ENCODE data around the gene EIF3CL.
"Not testable (repeated sequence)": the region's sequence is repeated elsewhere in the genome, so short reads cannot be mapped to it uniquely, and the experiment has no call there.

The EIF3CL gene, protein sequence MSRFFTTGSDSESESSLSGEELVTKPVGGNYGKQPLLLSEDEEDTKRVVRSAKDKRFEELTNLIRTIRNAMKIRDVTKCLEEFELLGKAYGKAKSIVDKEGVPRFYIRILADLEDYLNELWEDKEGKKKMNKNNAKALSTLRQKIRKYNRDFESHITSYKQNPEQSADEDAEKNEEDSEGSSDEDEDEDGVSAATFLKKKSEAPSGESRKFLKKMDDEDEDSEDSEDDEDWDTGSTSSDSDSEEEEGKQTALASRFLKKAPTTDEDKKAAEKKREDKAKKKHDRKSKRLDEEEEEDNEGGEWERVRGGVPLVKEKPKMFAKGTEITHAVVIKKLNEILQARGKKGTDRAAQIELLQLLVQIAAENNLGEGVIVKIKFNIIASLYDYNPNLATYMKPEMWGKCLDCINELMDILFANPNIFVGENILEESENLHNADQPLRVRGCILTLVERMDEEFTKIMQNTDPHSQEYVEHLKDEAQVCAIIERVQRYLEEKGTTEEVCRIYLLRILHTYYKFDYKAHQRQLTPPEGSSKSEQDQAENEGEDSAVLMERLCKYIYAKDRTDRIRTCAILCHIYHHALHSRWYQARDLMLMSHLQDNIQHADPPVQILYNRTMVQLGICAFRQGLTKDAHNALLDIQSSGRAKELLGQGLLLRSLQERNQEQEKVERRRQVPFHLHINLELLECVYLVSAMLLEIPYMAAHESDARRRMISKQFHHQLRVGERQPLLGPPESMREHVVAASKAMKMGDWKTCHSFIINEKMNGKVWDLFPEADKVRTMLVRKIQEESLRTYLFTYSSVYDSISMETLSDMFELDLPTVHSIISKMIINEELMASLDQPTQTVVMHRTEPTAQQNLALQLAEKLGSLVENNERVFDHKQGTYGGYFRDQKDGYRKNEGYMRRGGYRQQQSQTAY
- total RNA-seq = 0.40 to 3.1 reads per million in 2 donors

DNA sequence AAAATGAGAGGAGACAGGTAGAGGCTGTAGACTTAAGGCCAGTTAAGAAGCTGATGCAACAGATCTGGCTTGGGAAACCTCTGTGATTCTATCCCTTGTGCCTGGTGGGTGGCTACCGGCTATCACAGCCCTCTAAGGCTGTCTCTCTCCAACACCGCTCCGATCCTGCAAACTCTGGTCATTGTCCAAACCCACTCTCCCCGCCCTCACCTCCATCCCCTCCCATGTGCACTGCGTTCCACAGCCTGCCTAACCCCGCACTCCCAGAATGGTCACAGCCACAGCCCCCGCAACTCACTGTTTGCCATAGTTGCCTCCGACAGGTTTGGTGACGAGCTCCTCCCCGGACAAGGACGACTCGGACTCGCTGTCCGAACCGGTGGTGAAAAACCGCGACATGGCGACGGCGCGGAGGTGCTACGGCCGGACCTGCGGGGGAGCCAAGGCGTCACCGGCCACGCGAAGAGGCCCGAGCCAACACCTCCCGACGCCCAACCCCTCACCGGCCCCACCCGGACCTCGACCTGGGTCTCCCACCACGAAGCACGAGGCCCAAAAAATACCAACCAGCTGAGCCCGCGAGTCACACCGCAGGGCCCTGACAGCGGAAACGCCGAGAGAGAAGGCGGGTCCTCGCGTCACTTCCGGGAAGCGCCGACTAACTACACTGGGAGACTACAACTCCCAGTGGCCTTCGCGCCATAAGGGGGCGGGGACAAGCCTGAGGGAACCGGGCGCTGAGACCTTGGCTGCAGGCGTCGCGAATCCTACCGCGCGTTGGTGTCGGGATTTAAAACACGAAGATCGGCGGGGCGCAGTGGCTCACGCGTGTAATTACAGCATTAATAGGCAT lies at the start of gene EIF3CL:
EIF3CL (minus strand) TSS at position 622 of the 853 bp plus-strand sequence; CDS start at position 399, 223 bp downstream.
- not testable (repeated sequence) for DNase-seq

DNA sequence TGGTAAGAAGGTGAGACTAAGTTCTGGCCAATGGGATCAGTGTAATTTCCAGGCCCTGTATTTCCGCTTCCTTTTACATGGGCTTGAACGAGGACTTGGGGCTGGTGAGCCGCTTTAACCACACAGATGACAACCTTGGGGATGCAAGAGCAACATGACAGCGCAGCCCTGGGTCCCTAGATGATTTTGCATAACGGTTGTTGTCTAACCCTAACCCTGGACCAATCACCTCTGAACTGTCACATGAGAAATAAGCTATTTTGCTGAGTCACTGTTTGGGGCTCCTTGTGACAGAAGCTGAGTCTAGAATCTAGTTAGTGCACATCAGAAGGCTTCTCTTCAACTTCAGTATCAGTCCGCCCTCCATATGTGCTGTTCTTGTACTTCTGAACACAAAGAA lies 43.4 kb upstream of the EIF3CL start:
- DNase-seq = not testable (repeated sequence)

DNA sequence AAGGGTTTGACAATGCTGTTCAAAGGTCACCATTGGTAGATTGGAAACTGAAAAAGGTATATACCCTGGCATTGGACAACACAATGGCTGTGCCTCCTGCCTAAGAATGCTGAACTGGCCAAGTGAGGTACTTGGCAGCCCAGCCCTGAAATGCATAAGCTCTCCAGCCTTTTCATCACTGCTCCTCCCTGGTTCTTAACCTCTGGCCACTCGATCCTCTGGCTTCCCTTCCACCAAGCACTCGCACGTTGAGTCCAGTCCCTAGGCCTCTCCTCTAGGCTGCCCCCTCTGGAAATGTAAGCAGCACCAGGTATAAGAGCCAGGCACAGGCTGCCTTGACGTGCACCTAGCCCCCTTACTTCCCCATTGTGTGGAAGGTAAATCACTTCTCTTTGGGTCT lies 42.7 kb upstream of the EIF3CL start:
- DNase-seq = not testable (repeated sequence)

DNA sequence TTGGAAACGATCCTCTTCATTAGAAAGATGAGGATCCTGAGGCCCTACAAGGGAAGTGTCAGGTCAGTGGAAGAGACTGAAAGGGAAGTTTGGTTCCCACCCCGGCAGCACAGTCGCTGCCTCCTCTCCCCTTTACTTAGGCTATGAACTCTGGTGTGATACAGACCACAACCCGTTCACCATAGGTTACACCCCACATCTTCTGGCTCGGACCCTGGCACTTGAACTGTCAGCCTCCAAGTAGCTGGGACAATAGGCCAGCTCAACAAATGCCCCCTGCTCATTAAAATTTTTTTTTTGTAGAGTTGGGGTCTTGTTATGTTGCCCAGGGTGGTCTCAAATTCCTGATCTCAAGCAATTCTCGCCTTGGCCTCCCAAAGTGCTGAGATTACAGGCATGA lies 40.3 kb upstream of the EIF3CL start:
- not testable (repeated sequence) for DNase-seq

DNA sequence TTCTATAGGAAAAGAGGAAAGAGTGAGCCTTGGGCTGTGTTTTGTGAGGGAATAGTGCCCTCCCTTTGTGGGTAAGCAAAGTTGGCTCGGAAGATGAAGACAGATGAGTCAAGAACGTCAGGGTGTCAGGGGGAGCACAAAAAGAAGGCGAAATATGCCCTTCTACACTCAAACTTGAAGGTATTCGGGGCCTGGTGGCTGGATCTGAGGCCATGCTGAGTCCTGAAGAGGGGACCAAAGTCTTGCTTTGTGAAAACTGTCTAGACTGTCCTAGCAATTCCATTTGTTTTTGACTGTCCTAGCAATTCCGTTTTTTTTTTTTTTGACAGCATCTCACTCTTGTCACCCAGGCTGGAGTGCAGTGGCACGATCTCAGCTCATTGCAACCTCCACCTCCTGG lies 35.3 kb upstream of the EIF3CL start:
- not testable (repeated sequence) for DNase-seq

DNA sequence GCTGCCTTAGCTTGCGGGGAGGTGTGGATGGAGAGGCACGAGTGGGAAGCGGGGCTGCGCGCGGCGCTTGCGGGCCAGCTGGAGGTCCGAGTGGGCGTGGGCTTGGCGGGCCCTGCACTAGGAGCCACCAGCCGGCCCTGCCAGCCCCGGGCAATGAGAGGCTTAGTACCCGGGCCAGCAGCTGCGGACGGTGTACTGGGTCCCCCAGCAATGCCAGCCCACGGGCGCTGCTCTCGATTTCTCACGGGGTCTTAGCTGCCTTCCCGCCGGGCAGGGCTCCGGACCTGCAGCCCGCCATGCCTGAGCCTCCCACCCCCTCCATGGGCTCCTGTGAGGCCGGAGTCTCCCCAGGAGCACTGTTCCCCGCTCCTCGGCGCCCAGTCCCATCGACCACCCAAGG lies 31.7 kb upstream of the EIF3CL start:
- DNase-seq = not testable (repeated sequence)

DNA sequence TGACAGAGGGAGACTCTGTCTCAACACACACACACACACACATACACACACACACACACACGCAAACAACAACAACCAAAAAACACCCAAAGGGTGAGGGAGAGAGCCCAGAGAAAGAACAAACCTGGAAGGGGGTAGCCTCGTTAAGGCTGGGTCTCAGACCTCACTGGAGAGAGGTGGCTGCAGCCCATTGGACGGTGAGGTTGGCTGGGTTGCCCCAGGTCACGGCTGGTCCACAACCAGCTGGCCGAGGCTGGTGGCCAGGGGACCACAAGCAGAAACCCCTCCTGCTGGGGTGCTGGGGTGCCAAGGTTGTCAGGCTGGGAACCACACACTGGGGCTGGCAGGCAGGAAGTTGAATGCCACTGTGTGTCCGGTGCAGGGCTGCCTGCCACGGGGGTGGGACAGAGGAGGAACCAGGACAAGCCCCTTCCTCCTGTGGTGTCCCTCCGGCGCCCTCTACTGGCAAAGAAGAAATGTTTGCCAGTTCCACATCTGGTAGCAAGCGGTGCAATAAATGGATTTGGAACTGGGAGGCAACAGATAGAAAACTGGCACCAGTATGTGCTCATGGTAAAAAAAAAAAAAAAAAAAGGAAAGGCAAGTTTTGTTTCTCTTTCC lies 22.5 kb upstream of the EIF3CL start:
- DNase-seq = not testable (repeated sequence)

DNA sequence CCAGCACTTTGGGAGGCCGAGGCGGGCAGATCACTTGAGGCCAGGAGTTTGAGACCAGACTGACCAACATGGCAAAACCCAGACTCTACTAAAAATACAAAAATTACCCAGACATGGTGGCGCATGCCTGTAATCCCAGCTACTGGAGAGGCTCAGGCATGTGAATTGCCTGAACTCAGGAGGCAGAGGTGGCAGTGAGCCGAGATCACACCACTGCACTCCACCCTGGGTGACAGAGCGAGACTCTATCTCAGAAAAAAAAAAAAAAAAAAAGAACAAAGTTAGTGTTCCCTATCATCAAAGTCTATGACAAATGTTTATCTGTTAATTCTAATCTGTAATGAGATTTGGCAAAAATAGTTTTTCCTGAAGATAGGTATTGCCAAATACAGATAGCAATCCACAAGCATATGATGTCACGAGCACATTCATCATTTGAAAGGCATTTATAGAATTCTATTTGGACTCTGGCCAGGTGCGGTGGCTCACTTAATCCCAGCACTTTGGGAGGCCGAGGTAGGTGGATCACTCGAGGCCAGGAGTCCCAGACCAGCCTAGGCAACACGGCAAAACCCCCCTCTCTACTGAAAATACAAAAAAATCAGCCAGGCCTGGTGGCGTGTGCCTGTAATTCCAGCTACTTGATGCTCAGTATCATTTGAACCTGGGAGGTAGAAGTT lies 17.6 kb upstream of the EIF3CL start:
- DNase-seq = not testable (repeated sequence)

DNA sequence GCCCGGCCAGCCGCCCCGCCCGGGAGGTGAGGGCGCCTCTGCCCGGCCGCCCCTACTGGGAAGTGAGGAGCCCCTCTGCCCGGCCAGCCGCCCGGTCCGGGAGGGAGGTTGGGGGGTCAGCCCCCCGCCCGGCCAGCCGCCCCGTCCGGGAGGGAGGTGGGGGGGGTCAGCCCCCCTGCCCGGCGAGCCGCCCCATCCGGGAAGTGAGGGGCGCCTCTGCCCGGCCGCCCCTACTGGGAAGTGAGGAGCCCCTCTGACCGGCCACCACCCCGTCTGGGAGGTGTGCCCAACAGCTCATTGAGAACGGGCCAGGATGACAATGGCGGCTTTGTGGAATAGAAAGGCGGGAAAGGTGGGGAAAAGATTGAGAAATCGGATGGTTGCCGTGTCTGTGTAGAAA lies 13.4 kb upstream of the EIF3CL start:
- not testable (repeated sequence) for DNase-seq

DNA sequence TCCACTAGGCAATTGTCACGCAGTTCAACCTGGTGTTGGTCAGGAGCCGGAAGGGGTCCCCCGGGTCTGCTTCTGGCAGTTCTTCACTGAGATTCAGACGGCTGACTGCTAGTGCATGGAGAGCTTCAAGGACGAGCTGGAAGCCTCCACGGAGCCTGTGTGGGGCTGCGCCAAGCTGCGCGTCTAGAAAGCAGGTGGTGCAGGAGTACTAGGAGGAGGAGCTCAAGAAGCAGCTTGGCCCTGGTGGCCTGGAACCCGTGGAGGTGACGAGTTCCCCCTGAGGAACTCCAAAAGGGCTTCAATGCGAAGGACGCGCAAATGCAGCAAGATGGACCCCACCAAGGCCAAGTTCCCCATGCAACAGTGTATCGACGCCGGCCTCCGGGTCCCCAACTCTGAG lies 10.9 kb upstream of the EIF3CL start:
- DNase-seq = not testable (repeated sequence)

DNA sequence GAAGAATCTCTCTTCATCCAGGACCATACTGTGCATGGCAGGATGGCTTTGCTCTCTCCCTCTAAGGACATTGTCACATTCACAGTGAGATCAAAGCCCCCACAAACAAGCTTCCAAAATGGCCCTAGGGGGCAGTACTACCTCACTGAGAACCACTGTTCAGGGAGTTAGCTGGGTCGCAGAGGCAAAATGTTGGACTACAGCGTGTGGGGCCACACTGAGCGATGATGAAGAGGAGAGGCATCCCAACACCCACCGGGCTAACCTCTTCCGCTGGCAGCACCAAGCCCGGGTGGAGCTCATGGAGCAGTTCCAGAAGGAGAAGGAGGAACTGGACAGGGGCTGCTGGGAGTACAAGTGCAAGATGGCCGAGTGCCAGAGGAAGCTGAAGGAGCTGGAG lies 9.9 kb upstream of the EIF3CL start:
- not testable (repeated sequence) for DNase-seq

DNA sequence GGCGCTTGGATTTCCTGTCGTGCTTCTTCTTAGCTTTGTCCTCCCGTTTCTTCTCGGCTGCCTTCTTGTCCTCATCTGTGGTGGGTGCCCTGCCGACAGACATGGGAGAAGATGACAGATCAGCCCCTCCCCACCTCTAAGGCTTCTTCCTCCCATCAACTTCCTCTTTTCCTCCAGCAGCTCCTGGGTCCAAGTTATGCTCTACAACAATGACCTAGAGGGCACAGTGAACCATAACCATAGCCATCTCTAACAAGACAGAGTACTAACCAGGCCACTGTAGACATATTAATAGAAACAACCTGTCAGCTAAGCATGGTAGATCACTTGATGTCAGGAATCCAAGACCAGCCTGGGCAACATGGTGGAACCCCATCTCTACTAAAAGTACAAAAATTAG lies 11.6 kb downstream of the EIF3CL start:
- DNase-seq = not testable (repeated sequence)

DNA sequence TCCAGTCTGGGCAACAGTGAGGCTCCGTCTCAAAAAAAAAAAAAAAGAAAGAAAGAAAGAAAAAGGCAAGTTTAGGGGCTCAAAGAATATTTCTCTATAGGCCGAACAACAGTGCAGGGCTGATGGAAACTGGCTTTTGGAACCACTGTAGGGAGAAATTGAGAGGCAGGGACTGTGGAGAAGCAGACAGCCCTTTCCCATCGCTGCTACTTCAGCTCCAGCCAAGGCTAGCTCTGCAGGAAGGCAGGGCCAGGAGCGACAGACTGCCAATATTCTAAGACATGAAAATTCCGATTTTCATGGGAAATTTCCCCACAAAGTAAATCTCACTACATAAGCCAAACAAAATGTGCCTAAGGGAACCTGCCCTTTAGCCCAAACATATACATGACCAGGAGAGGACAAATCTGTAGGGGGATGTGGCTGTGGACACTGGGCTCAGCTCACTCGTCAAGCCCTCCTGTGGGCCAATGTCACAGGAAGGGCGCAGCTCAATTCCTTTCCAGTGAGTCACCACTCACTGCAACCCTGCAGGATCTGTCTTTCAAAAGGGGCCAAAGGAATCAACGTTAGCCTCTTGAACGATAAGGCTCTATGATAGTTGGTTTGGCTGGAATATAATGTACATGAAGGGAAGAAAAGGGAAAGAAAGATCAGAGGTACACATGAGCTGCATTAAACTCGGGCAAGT lies 21.3 kb downstream of the EIF3CL start:
- not testable (repeated sequence) for DNase-seq

DNA sequence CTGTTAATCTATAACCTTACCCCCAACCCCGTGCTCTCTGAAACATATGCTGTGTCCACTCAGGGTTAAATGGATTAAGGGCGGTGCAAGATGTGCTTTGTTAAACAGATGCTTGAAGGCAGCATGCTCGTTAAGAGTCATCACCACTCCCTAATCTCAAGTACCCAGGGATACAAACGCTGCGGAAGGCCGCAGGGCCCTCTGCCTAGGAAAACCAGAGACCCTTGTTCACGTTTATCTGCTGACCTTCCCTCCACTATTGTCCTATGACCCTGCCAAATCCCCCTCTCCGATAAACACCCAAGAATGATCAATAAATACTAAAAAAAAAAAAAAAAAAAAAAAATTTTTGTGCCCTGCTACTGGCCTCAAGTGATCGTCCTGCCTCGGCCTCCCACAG lies 25.8 kb downstream of the EIF3CL start:
- not testable (repeated sequence) for DNase-seq

DNA sequence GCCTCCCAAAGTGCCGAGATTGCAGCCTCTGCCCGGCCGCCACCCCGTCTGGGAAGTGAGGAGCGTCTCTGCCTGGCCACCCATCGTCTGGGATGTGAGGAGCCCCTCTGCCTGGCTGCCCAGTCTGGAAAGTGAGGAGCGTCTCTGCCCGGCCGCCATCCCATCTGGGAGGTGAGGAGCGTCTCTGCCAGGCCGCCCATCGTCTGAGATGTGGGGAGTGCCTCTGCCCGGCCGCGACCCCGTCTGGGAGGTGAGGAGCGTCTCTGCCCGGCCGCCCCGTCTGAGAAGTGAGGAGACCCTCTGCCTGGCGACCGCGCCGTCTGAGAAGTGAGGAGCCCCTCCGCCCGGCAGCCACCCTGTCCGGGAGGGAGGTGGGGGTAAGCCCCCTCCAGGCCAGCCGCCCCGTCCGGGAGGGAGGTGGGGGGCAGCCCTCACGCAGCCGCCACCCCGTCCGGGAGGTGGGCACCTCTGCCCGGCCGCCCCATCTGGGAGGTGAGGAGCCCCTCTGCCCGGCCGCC lies 26.5 kb downstream of the EIF3CL start:
- DNase-seq = not testable (repeated sequence)

DNA sequence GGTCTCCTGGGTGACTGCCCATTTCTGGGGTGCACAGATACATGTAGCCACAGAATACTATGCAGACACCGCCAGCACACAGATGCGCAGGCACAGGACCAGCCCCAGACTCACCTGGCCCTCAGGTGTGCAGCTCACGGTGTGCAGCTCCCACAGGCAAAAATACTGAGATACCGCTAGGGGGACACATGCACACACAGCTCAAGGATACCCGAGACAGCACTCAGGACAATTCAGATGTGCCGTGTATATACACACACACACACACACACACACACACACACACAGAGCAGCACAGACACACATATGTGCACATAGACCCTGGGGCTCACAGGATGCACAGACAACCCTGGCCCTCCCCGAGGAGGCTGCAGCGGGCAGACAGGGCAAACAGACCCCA lies 28.5 kb downstream of the EIF3CL start:
- DNase-seq = not testable (repeated sequence)

DNA sequence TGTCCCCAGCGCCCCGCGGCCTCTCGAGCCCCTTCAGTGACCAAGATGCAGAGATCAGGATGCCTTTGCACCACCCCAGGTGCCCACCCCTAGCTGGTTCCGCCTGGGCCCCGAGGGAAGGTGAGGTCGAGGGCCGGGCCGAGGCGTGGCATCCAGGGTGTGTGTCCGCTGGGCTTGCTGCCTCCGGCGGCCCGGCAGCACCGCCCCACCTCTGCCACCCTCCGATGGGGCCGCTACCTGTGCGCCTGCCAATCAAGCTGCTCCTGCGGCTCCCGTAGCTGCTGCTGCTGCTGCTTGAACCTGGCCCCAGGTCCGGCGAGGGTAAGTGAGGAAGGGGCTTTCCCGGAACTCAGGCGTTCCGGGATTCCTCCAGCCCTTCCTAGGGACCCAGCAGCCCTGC lies 29.4 kb downstream of the EIF3CL start:
- not testable (repeated sequence) for DNase-seq

DNA sequence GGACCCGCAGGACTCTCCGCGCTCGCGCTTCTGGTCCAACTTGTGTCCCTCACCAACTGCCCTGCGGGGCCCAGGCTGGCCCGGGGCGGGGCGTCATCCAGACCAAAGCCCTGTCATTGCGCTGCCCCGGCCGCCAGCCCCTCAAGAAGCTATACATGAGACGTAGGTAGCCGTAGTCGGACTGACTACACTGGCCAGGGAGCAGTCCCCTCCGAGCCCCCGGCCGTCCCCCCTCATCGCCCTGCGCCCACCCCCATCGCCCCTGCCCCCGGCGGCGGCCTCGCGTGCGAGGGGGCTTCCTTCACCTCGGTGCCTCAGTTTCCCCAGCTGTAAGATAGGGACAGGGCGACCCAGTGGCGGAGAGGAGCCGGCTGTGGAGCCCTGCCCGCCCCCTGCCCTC lies 35.7 kb downstream of the EIF3CL start:
- DNase-seq = not testable (repeated sequence)

DNA sequence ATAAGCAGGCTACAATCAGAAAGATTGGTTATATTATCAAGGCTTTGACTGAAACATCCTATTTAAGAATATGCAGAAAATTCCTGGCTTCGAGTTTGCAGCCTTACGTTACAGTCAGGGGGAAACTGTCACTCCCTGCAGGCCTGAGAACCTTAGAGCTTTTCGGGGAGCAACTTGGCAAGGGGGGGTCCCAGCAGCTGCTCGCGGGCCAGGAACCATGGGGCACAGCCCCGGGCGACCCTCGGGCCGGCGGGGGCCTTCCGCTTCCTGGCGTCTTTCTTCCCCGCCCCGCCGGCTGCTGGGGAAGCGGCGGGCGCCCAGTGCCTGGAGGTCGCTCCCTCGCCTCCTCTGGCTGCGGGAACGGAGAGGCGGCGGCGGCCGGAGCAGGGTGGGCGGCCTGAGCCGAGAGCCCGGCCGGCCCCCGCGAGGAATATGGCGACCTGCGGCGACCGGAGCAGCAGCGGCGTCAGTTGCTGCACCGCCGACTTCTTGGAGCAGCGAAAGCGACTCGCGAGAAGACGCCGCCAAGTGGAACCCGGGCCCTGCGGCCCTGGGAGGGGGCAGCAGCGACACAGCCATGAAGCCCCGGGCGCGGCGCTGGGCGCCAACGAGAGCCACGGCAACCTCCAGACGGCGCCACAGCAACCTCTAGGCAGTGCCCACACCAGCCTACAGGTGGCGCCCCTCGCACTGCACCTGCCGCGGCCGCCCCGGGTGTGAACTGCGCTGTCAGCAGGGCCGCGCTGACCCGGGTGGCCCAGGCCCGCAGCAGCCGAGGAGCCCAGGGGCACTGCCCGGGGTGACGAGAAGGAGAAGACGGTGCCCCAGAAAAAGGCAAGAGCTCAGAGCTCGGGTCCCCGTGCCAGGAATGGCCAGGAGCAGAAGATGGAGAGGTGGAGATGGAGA lies 39.1 kb downstream of the EIF3CL start:
- not testable (repeated sequence) for DNase-seq
